ENCODE results near the gene FBXO38. TPM values are rescaled to one million over a fixed set of nuclear protein-coding genes. Genes with fewer than 3 reads are reported as not detected.

FBXO38 gene
- total RNA-seq, 1 experiment from 2014 or later, result 34.5 TPM

- no peak for TF ChIP-seq POLR2AphosphoS5 (IDR thresholded peaks at IDR 0.05; ENCODE audit: low read depth, low read length)
- no peak for TF ChIP-seq REST (IDR thresholded peaks at IDR 0.05; ENCODE audit: insufficient read depth in 1 of 2, low read depth in 2 of 2, low read length in 1 of 2)
- no peak for TF ChIP-seq SIN3A (IDR thresholded peaks at IDR 0.05; ENCODE audit: borderline replicate concordance, insufficient read depth, low read depth, low read length)
- TF ChIP-seq CTCF (IDR thresholded peaks at IDR 0.05), result peak; percentile 74; the same call in 1 of the 2 replicates
- no peak for TF ChIP-seq TCF7L2 (IDR thresholded peaks at IDR 0.05; ENCODE audit: low read depth, low read length)
- ATAC-seq (peak; percentile 89), DNase-seq (ENCODE audit: low read depth, low spot score) (peak; percentile 57)
- no peak overlapping the region for H3K4me3 ChIP-seq (ENCODE audit: low read depth in 2 of 2, low read length in 2 of 2)
- CTCF ChIA-PET, result interaction anchor here (0.5 to 4.3 kb wide), 3 partner anchors 20 to 287 kb away, joined by 3 to 24 read pairs (median 6); no protein-coding TSS in a partner anchor
- no peaks in the 10 kb centered on the region for H3K9me3 ChIP-seq (ENCODE audit: control insufficient read depth, insufficient read depth, low read depth, low read length)
- BruUV-seq (replicated peaks), result no TSS peak
- in situ Hi-C loops (cut with HindIII; ENCODE audit: low pct_unique_long_range_greater_than_20kb, low sequenced_read_pairs) (no loop called here), intact Hi-C loops (cut with micrococcal nuclease; ENCODE audit: unreplicated experiment) (loop anchor here (1.0 to 5.0 kb wide), 2 partner anchors 267 to 287 kb away; no protein-coding TSS in a partner anchor)
- POLR2A ChIA-PET, result no interaction called here
- H3K27ac ChIP-seq (ENCODE audit: low read length), result no peak overlapping the region
- H3K27me3 ChIP-seq (ENCODE audit: control insufficient read depth, insufficient read depth, low read length), result no peaks in the 10 kb centered on the region
- H3K4me1 ChIP-seq (ENCODE audit: control insufficient read depth, insufficient read depth, low read length), result no peaks in the 10 kb centered on the region
- peaks cover 19% of the 10 kb centered on the region for H3K36me3 ChIP-seq (ENCODE audit: control insufficient read depth, insufficient read depth, low read length)
Observed at GRCh38 chr5:148443998-148444397, 60.2 kb downstream of the FBXO38 start.

- H3K36me3 ChIP-seq (ENCODE audit: control insufficient read depth, insufficient read depth, low read length), result peaks cover 10% of the 10 kb centered on the region
- no peak overlapping the region for H3K27ac ChIP-seq (ENCODE audit: low read length)
- DNase-seq (ENCODE audit: low read depth, low spot score) (no peak), ATAC-seq (no peak)
- ChIA-PET CTCF (interaction anchor here (4.3 kb wide), 1 partner anchor 285 kb away, joined by 24 read pairs; no protein-coding TSS in a partner anchor), POLR2A (no interaction called here)
- no peaks in the 10 kb centered on the region for H3K4me1 ChIP-seq (ENCODE audit: control insufficient read depth, insufficient read depth, low read length)
- TF ChIP-seq REST (IDR thresholded peaks at IDR 0.05; ENCODE audit: insufficient read depth in 1 of 2, low read depth in 2 of 2, low read length in 1 of 2) (no peak), POLR2AphosphoS5 (IDR thresholded peaks at IDR 0.05; ENCODE audit: low read depth, low read length) (no peak), CTCF (IDR thresholded peaks at IDR 0.05) (no peak), TCF7L2 (IDR thresholded peaks at IDR 0.05; ENCODE audit: low read depth, low read length) (no peak), SIN3A (IDR thresholded peaks at IDR 0.05; ENCODE audit: borderline replicate concordance, insufficient read depth, low read depth, low read length) (no peak)
- 0 out of 2 replicates have a peak, but pooled peaks cover 2% of the 10 kb centered on the region for H3K27me3 ChIP-seq (ENCODE audit: control insufficient read depth, insufficient read depth, low read length)
- intact Hi-C loops (cut with micrococcal nuclease; ENCODE audit: unreplicated experiment), result no loop called here
- in situ Hi-C loops (cut with HindIII; ENCODE audit: low pct_unique_long_range_greater_than_20kb, low sequenced_read_pairs), result no loop called here
- no TSS peak for BruUV-seq (replicated peaks)
- no peak overlapping the region for H3K4me3 ChIP-seq (ENCODE audit: low read depth in 2 of 2, low read length in 2 of 2)
- no peaks in the 10 kb centered on the region for H3K9me3 ChIP-seq (ENCODE audit: control insufficient read depth, insufficient read depth, low read depth, low read length)
Observed at GRCh38 chr5:148445578-148445977, 61.8 kb downstream of the FBXO38 start.

Measured in Panc1 (cell line).